HFF-Myc (cell line): ENCODE measurements around the gene ASCC3.
A peak's percentile ranks its signal among the peaks of the same experiment; 100 is the strongest.

Source experiments
- DNase-seq: peaks from one replicate; pipeline ENCODE4 v3.0.0-alpha.2; 2011; ENCODE audit warnings: low read depth; ENCODE audit errors: extremely low read depth
- H3K4me3 ChIP-seq: replicated peaks from 2 replicates; pipeline ENCODE4 v1.5.1; 2011; ENCODE audit warnings: low read depth, mild to moderate bottlenecking, control low read depth, low read length
- TF ChIP-seq, protein P1 (sequence below): IDR thresholded peaks from 2 replicates; pipeline ENCODE4 v1.5.1; 2012; ENCODE audit warnings: mild to moderate bottlenecking, low read depth, low read length, control low read depth; ENCODE audit errors: missing control alignments

Gene ASCC3

DNA sequence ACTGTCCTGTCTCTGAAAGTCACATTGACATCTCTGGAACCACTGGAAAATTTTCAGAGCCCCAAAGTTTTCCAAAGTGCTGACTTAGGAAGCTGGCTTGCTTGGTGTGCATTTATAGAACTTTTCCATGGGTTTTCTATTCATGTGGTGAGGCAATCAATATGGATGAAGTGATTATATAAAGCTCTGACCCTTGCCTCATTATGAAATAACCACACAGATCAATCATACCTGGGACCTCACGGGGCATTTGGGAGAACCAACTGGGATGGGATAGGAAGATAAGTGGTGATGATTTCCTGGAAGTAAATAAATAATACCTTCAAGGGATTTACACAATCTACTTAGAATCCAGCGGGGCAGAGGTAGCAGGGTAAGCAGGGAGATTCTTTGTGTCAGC lies 393.5 kb downstream of the ASCC3 start:
- no peak overlapping the region for H3K4me3 ChIP-seq
- no peak for DNase-seq
- TF ChIP-seq, protein P1, sequence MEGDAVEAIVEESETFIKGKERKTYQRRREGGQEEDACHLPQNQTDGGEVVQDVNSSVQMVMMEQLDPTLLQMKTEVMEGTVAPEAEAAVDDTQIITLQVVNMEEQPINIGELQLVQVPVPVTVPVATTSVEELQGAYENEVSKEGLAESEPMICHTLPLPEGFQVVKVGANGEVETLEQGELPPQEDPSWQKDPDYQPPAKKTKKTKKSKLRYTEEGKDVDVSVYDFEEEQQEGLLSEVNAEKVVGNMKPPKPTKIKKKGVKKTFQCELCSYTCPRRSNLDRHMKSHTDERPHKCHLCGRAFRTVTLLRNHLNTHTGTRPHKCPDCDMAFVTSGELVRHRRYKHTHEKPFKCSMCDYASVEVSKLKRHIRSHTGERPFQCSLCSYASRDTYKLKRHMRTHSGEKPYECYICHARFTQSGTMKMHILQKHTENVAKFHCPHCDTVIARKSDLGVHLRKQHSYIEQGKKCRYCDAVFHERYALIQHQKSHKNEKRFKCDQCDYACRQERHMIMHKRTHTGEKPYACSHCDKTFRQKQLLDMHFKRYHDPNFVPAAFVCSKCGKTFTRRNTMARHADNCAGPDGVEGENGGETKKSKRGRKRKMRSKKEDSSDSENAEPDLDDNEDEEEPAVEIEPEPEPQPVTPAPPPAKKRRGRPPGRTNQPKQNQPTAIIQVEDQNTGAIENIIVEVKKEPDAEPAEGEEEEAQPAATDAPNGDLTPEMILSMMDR = no peak

DNA sequence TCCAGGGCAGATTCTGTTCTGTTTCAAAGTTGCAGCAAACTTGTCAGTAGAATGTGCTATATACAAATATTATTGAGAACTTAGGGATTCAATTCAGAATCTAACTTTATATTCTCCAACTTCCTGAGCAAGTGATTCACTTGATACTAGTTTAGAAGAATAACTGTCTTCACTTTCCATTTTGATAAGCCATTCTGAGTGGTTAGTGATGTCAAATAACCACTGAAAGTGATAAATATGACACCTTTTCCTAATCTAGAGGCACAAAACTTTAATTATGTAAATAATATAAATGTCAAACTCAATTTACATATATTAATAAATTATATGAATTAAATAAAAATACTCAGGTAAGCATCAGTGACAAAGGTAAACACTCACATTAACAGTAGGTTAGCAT lies 395.9 kb downstream of the ASCC3 start:
- no peak for DNase-seq
- no peak overlapping the region for H3K4me3 ChIP-seq
- TF ChIP-seq, protein P1 = no peak

DNA sequence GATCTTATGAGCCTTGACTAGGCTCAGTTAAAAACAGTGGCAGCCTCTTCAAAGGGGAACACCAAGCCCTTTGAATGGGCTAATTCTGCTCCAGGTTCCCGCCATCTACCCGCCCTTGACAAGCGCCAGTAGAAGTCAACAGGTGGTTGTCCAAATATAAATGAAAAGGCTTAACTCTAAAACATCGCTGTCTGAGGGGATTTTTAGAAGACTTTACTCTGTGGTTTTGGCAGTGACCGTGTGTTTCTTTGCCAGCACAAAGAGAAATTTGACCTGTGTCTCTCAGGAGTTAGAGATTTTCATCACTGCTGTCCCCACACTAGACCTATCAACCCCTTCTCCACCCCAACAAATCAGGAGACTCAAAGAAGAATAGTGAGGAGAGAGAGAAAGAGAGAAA lies 396.7 kb downstream of the ASCC3 start:
- no peak for DNase-seq
- H3K4me3 ChIP-seq = no peak overlapping the region
- TF ChIP-seq, protein P1 = no peak

DNA sequence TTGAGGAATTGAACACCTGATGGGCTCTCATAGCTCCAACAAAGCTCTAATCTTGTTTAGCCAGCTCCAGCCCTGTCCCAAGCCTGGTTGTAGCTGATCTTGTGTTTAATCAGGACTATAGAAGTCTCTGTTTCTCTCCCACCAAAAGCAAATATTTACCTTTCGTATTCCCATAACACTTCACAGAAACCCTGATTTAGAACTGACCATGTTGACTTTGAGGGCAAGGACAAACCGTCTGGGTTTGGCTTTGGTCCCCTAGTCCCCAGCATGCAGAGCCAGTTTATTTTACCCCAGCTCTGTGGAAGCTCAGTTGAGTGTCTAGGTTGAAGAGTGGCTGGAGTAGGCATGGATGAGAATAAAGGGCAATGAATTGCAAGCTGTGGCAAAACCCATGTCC lies 398.4 kb downstream of the ASCC3 start:
- TF ChIP-seq, protein P1 = no peak
- no peak overlapping the region for H3K4me3 ChIP-seq
- DNase-seq = no peak

DNA sequence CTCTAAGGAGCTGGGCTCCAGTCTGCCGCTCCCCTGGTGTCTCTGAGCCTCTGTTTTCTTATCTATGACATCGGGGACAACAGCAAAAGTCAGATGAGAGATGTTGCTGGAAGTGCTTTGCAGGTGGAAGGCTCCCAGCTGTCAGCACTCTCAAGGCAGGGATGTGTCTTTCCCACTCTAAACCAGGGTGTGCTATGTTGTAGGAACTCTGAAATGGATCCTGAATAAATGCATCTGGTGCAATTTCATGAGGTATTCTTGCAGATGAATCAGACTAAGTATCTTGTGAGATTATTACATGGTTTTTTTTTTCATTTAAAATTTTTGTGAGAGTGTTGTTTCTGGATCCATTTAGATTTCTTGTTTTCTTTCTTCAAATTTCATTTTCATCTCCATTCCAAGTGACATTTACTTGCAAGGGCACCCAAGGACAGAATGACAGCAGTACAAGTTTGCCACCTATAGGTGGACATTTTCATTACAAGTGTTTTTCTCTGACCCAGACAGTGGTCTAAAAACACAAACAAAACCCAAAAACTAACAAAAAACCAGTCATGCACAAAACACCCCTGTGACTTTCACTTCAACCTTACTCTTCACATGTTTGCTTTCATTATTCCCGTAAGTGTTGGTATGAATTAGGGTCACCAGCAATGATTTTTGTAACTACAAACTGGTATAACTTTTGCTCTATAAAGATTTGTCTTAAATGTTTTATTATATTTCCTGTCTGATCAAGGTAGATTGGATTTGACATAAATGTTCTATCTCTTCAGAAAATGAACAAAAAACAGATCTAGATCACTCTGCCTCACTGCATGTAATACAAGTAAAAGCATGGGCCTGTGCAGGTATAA lies 401.7 kb downstream of the ASCC3 start:
- no peak overlapping the region for H3K4me3 ChIP-seq
- no peak for DNase-seq
- TF ChIP-seq, protein P1 = peak; percentile 55

DNA sequence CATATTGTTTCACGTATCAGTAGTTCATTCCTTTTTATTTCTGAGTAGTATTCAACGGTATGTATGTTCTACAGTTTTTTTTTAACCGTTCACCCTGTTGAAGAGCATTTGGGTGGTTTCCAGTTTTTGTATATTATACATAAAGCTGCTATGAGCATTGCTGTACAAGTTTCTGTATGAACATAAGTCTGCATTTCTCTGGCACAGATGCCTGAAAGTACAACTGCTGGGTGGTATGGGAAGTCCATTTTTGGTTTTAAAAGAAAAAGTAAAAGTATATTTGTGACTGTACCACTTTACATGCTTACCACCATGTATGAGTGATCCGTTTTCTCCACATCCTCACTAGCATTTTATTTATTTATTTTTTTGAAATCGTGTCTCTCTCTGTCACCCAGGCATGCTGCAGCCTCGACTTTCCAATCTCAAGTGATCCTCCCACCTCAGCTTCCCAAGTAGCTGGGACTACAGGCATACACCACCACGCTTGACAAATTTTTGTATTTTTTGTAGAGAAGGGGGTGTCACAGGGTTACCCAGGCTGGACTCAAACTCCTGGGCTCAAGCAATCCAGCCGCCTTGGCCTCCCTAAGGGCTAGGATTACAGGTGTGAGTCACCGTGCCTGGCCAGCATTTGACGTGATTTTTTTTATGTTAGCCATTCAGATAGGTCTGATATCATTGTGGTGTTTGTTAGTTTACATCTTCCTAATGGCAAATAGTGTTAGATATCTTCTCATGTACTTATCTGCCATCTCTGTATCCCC lies 405.4 kb downstream of the ASCC3 start:
- DNase-seq = no peak
- H3K4me3 ChIP-seq = no peak overlapping the region
- TF ChIP-seq, protein P1 = no peak
